ENCODE results near the gene SOAT2.

DNA sequence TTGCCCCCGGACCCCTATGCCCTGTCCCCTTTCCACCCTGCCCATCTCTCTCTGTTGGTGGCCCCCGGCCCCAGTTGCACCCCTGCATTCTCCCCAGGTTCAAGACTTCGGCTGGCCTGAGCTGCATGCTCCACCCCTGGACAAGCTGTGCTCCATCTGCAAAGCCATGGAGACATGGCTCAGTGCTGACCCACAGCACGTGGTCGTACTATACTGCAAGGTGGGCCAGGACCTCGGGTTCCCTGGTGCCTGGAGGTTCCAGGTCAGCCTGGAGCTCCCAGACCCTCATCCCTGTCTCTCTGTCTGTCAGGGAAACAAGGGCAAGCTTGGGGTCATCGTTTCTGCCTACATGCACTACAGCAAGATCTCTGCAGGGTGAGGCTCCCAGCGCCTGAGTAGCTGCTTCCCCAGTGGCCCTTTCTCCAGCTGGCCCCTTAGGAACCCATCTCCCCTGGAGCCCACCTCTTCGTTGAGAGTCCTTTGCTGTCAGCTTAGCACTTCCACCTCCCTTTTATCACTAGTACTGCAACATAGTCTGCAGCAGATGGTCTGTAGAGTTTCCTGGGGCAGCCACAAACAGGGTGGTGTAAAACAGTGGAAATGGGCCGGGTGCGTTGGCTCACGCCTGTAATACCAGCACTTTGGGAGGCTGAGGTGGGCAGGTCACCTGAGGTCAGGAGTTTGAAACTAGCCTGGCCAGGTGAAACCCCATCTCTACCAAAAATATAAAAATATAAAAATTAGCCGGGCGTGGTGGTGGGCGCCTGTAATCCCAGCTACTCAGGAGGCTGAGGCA lies 47.6 kb upstream of the SOAT2 start:
- TF ChIP-seq, protein P1, sequence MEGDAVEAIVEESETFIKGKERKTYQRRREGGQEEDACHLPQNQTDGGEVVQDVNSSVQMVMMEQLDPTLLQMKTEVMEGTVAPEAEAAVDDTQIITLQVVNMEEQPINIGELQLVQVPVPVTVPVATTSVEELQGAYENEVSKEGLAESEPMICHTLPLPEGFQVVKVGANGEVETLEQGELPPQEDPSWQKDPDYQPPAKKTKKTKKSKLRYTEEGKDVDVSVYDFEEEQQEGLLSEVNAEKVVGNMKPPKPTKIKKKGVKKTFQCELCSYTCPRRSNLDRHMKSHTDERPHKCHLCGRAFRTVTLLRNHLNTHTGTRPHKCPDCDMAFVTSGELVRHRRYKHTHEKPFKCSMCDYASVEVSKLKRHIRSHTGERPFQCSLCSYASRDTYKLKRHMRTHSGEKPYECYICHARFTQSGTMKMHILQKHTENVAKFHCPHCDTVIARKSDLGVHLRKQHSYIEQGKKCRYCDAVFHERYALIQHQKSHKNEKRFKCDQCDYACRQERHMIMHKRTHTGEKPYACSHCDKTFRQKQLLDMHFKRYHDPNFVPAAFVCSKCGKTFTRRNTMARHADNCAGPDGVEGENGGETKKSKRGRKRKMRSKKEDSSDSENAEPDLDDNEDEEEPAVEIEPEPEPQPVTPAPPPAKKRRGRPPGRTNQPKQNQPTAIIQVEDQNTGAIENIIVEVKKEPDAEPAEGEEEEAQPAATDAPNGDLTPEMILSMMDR (IDR thresholded peaks at IDR 0.05): no peak
- TF ChIP-seq POLR2A (IDR thresholded peaks at IDR 0.05): no peak
- TF ChIP-seq EP300 (IDR thresholded peaks at IDR 0.05): no peak
